ENCODE data around the gene U2AF1L4. TPM values are rescaled to one million over a fixed set of nuclear protein-coding genes. Genes with fewer than 3 reads are reported as not detected.

U2AF1L4 gene
- polyA plus RNA-seq, 3 donors = 6.2 to 140 (median 8.7) TPM

GRCh38 chr19:35720648-35721047 is 24.6 kb downstream of the U2AF1L4 start:
- Histone ChIP-seq H3K36me3 (replicated peaks in 1 of 2; ENCODE audit: control insufficient read depth in 1 of 2, insufficient read depth in 2 of 2, low read length in 2 of 2) (peaks cover 53 to 63% of the 10 kb centered on the region in 2 donors), H3K27ac (ENCODE audit: low read depth in 1 of 2, low read length in 2 of 2) (no peak overlapping the region), H4K20me1 (ENCODE audit: insufficient read depth, low read length) (peaks cover 48% of the 10 kb centered on the region), H3K4me3 (replicated peaks in 1 of 3; ENCODE audit: low read depth in 2 of 3, low read length in 3 of 3) (no peak overlapping the region), H3K79me2 (ENCODE audit: insufficient read depth, low read length) (peaks cover 33% of the 10 kb centered on the region), H3K9ac (ENCODE audit: insufficient read depth, low read length, poor library complexity, severe bottlenecking) (no peak overlapping the region), H3K4me1 (ENCODE audit: control insufficient read depth in 1 of 2, insufficient read depth in 2 of 2, low read length in 2 of 2) (peaks cover 21 to 34% of the 10 kb centered on the region in 2 donors), H3K27me3 (ENCODE audit: control insufficient read depth in 2 of 2, insufficient read depth in 2 of 2, low read length in 2 of 2) (no peaks in the 10 kb centered on the region), H2AFZ (ENCODE audit: insufficient read depth, low read depth, low read length, poor library complexity, severe bottlenecking) (no peak overlapping the region), H3K4me2 (replicated peaks; ENCODE audit: extremely low read depth, low read length, poor library complexity, severe bottlenecking) (no peak overlapping the region), H3K9me3 (replicated peaks in 1 of 2; ENCODE audit: control insufficient read depth in 1 of 2, insufficient read depth in 1 of 2, low read length in 2 of 2) (no peaks in the 10 kb centered on the region)
- Mint-ChIP-seq H3K9me3 (no peaks in the 10 kb centered on the region), H3K36me3 (peaks cover 49 to 55% of the 10 kb centered on the region in 2 donors), H3K4me3 (no peak overlapping the region), H3K27ac (peak overlapping the region in 1 of 7 donors; percentile 54), H3K27me3 (ENCODE audit: low read depth in 3 of 3) (peaks cover 1 to 4% (median 3%) of the 10 kb centered on the region in 3 donors), H3K4me1 (peaks cover 27% of the 10 kb centered on the region)
- no peak for TF ChIP-seq CTCF (IDR thresholded peaks at IDR 0.05)
- intact Hi-C loops (cut with micrococcal nuclease) = no loop called here
- DNase-seq = no peak
- WGBS (ENCODE audit: insufficient coverage) = 97% methylated on average over 17 of the region's 17 CpGs

- Histone ChIP-seq H3K27ac (ENCODE audit: low read depth in 1 of 2, low read length in 2 of 2) (no peak overlapping the region), H3K79me2 (ENCODE audit: insufficient read depth, low read length) (peaks cover 33% of the 10 kb centered on the region), H3K4me3 (replicated peaks in 1 of 3; ENCODE audit: low read depth in 2 of 3, low read length in 3 of 3) (no peak overlapping the region), H3K36me3 (replicated peaks in 1 of 2; ENCODE audit: control insufficient read depth in 1 of 2, insufficient read depth in 2 of 2, low read length in 2 of 2) (peaks cover 48 to 58% of the 10 kb centered on the region in 2 donors), H3K9ac (ENCODE audit: insufficient read depth, low read length, poor library complexity, severe bottlenecking) (no peak overlapping the region), H2AFZ (ENCODE audit: insufficient read depth, low read depth, low read length, poor library complexity, severe bottlenecking) (no peak overlapping the region), H3K4me1 (ENCODE audit: control insufficient read depth in 1 of 2, insufficient read depth in 2 of 2, low read length in 2 of 2) (peaks cover 23 to 37% of the 10 kb centered on the region in 2 donors), H4K20me1 (ENCODE audit: insufficient read depth, low read length) (peaks cover 48% of the 10 kb centered on the region), H3K9me3 (replicated peaks in 1 of 2; ENCODE audit: control insufficient read depth in 1 of 2, insufficient read depth in 1 of 2, low read length in 2 of 2) (no peaks in the 10 kb centered on the region), H3K27me3 (ENCODE audit: control insufficient read depth in 2 of 2, insufficient read depth in 2 of 2, low read length in 2 of 2) (no peaks in the 10 kb centered on the region), H3K4me2 (replicated peaks; ENCODE audit: extremely low read depth, low read length, poor library complexity, severe bottlenecking) (no peak overlapping the region)
- no peak for DNase-seq
- H3K27me3 Mint-ChIP-seq (ENCODE audit: low read depth in 3 of 3) = peaks cover 1 to 5% (median 2%) of the 10 kb centered on the region in 3 donors
- no peak overlapping the region for H3K4me3 Mint-ChIP-seq
- H3K9me3 Mint-ChIP-seq = no peaks in the 10 kb centered on the region
- intact Hi-C loops (cut with micrococcal nuclease) = no loop called here
- no peak for TF ChIP-seq CTCF (IDR thresholded peaks at IDR 0.05)
- peak overlapping the region in 3 of 7 donors; percentile 17 to 60 (median 37) for H3K27ac Mint-ChIP-seq
- peaks cover 44 to 50% of the 10 kb centered on the region in 2 donors for H3K36me3 Mint-ChIP-seq
- H3K4me1 Mint-ChIP-seq = peaks cover 30% of the 10 kb centered on the region
- 97% methylated on average over 9 of the region's 9 CpGs for WGBS (ENCODE audit: insufficient coverage)
Observed at GRCh38 chr19:35720163-35720524, 25.1 kb downstream of the U2AF1L4 start.

All from CD14-positive monocyte (primary cell).